ENCODE measurements around the gene SBF2. TPM values are rescaled to one million over a fixed set of nuclear protein-coding genes. Genes with fewer than 3 reads are reported as not detected.
"Not testable (repeated sequence)": the region's sequence is repeated elsewhere in the genome, so short reads cannot be mapped to it uniquely, and the experiment has no call there.

SBF2 gene
- polyA plus RNA-seq, 1 donor = 45.4 TPM

GRCh38 chr11:10264716-10265115 lies 29.3 kb downstream of the SBF2 start:
- WGBS (ENCODE audit: insufficient coverage, low lambda C conversion rate) = no CpG with 5 or more reads among the region's 3 CpGs
- not testable (repeated sequence) for DNase-seq

GRCh38 chr11:10263929-10264328 lies 30.1 kb downstream of the SBF2 start:
- no peaks in the 10 kb centered on the region for H3K27me3 ChIP-seq (ENCODE audit: control insufficient read depth, insufficient read depth, low read length)
- no peak overlapping the region for H3K4me3 ChIP-seq (ENCODE audit: low read length)
- no peaks in the 10 kb centered on the region for H3K4me1 ChIP-seq (ENCODE audit: control insufficient read depth, insufficient read depth, low read length)

More at GRCh38 chr11:10264716-10265115, 29.3 kb downstream of the SBF2 start:
- H3K27me3 ChIP-seq (ENCODE audit: control insufficient read depth, insufficient read depth, low read length); H3K36me3 ChIP-seq (ENCODE audit: control insufficient read depth, insufficient read depth, low read length); H3K4me3 ChIP-seq (ENCODE audit: low read length); H3K27ac ChIP-seq (ENCODE audit: low read length); H3K4me1 ChIP-seq (ENCODE audit: control insufficient read depth, insufficient read depth, low read length); H3K9me3 ChIP-seq (ENCODE audit: control insufficient read depth, low read depth, low read length): not testable (repeated sequence)

DNA sequence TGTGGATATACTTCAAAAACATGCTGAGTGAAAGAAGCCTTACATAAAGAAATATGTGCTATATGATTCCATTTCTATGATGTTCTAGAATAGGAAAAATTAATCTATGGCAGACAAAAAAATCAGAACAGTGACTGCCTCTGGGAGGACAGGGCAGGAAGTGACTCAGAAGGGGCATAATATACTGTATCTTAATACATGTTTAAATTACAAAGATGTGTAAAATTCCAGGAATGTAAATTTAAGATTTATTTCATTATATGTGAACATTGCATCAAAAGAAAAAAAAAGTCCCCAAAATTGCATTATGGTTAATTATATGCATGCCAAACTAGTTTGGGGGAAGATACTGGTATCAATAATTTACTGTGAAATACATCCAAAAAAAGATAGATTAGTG lies 32.2 kb downstream of the SBF2 start:
- H3K4me1 ChIP-seq (ENCODE audit: control insufficient read depth, insufficient read depth, low read length) = no peaks in the 10 kb centered on the region
- H3K4me3 ChIP-seq (ENCODE audit: low read length) = no peak overlapping the region
- H3K27me3 ChIP-seq (ENCODE audit: control insufficient read depth, insufficient read depth, low read length) = no peaks in the 10 kb centered on the region
- no peaks in the 10 kb centered on the region for H3K36me3 ChIP-seq (ENCODE audit: control insufficient read depth, insufficient read depth, low read length)
- no peak for DNase-seq
- H3K9me3 ChIP-seq (ENCODE audit: control insufficient read depth, low read depth, low read length) = no peaks in the 10 kb centered on the region
- H3K27ac ChIP-seq (ENCODE audit: low read length) = no peak overlapping the region

More at GRCh38 chr11:10263929-10264328, 30.1 kb downstream of the SBF2 start:
- H3K27ac ChIP-seq (ENCODE audit: low read length) = no peak overlapping the region
- H3K36me3 ChIP-seq (ENCODE audit: control insufficient read depth, insufficient read depth, low read length) = no peaks in the 10 kb centered on the region
- DNase-seq = no peak
- no peaks in the 10 kb centered on the region for H3K9me3 ChIP-seq (ENCODE audit: control insufficient read depth, low read depth, low read length)

GRCh38 chr11:10257478-10257877 lies 36.5 kb downstream of the SBF2 start:
- no peak overlapping the region for H3K27ac ChIP-seq (ENCODE audit: low read length)
- WGBS (ENCODE audit: insufficient coverage, low lambda C conversion rate) = no CpG with 5 or more reads among the region's 4 CpGs
- no peaks in the 10 kb centered on the region for H3K9me3 ChIP-seq (ENCODE audit: control insufficient read depth, low read depth, low read length)
- no peak overlapping the region for H3K4me3 ChIP-seq (ENCODE audit: low read length)
- no peaks in the 10 kb centered on the region for H3K27me3 ChIP-seq (ENCODE audit: control insufficient read depth, insufficient read depth, low read length)
- H3K4me1 ChIP-seq (ENCODE audit: control insufficient read depth, insufficient read depth, low read length) = no peaks in the 10 kb centered on the region
- no peaks in the 10 kb centered on the region for H3K36me3 ChIP-seq (ENCODE audit: control insufficient read depth, insufficient read depth, low read length)
- DNase-seq = no peak

DNA sequence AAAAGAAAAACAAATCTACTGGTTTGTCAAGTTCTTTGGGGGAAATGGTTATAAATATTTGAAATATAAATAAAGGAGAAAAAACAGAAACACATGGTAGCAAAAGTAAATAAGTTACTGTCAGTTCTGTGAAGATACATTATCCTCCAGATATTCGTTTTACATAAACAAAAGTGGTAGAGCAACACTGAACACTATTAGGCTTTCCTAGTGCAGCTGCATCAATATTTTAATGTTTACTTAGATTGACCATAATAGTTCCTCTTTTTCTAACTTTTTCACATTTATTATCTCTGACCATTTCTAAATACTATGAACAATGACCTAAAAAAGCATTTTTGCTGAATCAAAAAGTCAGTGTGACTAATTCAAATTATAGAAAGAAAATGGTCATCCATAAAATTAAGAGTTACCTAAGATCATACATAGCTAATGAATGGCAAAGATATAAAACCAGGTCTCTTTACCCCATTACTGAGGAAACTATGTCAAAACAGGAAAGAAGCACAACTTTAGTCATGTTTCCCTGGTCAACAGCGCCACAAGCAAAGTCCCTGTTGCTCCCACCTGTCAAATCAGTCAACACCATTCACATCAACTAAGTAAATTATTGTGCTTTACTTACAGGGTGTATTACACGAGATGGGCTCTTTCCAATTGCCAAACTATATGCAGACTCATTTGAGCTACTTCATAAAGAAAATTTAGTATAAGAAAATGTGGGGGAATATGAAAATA lies 38.5 kb downstream of the SBF2 start:
- H3K9me3 ChIP-seq (ENCODE audit: control insufficient read depth, low read depth, low read length) = no peaks in the 10 kb centered on the region
- H3K36me3 ChIP-seq (ENCODE audit: control insufficient read depth, insufficient read depth, low read length) = no peaks in the 10 kb centered on the region
- 79% methylated on average over 2 of the region's 3 CpGs for WGBS (ENCODE audit: insufficient coverage, low lambda C conversion rate)
- no peak overlapping the region for H3K27ac ChIP-seq (ENCODE audit: low read length)
- no peak overlapping the region for H3K4me3 ChIP-seq (ENCODE audit: low read length)
- no peak for DNase-seq
- H3K27me3 ChIP-seq (ENCODE audit: control insufficient read depth, insufficient read depth, low read length) = no peaks in the 10 kb centered on the region
- no peaks in the 10 kb centered on the region for H3K4me1 ChIP-seq (ENCODE audit: control insufficient read depth, insufficient read depth, low read length)

GRCh38 chr11:10249448-10250131 lies 44.4 kb downstream of the SBF2 start:
- not testable (repeated sequence) for H3K4me1 ChIP-seq (ENCODE audit: control insufficient read depth, insufficient read depth, low read length); H3K27me3 ChIP-seq (ENCODE audit: control insufficient read depth, insufficient read depth, low read length); H3K36me3 ChIP-seq (ENCODE audit: control insufficient read depth, insufficient read depth, low read length); H3K27ac ChIP-seq (ENCODE audit: low read length); H3K9me3 ChIP-seq (ENCODE audit: control insufficient read depth, low read depth, low read length); DNase-seq; H3K4me3 ChIP-seq (ENCODE audit: low read length)
- WGBS (ENCODE audit: insufficient coverage, low lambda C conversion rate) = 100% methylated on average over 2 of the region's 2 CpGs

GRCh38 chr11:10247011-10247410 lies 47.0 kb downstream of the SBF2 start:
- no peak for DNase-seq
- Histone ChIP-seq H3K9me3 (ENCODE audit: control insufficient read depth, low read depth, low read length) (no peaks in the 10 kb centered on the region), H3K4me3 (ENCODE audit: low read length) (no peak overlapping the region), H3K4me1 (ENCODE audit: control insufficient read depth, insufficient read depth, low read length) (no peaks in the 10 kb centered on the region), H3K27me3 (ENCODE audit: control insufficient read depth, insufficient read depth, low read length) (no peaks in the 10 kb centered on the region), H3K36me3 (ENCODE audit: control insufficient read depth, insufficient read depth, low read length) (no peaks in the 10 kb centered on the region), H3K27ac (ENCODE audit: low read length) (no peak overlapping the region)
- no CpG with 5 or more reads among the region's 2 CpGs for WGBS (ENCODE audit: insufficient coverage, low lambda C conversion rate)

- no peak overlapping the region for H3K4me3 ChIP-seq (ENCODE audit: low read length)
- no peak for DNase-seq
- no peaks in the 10 kb centered on the region for H3K9me3 ChIP-seq (ENCODE audit: control insufficient read depth, low read depth, low read length)
- no peaks in the 10 kb centered on the region for H3K27me3 ChIP-seq (ENCODE audit: control insufficient read depth, insufficient read depth, low read length)
- no peaks in the 10 kb centered on the region for H3K4me1 ChIP-seq (ENCODE audit: control insufficient read depth, insufficient read depth, low read length)
- no peaks in the 10 kb centered on the region for H3K36me3 ChIP-seq (ENCODE audit: control insufficient read depth, insufficient read depth, low read length)
- H3K27ac ChIP-seq (ENCODE audit: low read length) = no peak overlapping the region
- WGBS (ENCODE audit: insufficient coverage, low lambda C conversion rate) = 100% methylated on average over 2 of the region's 2 CpGs
Observed at GRCh38 chr11:10243896-10244575, 50.0 kb downstream of the SBF2 start.

- Histone ChIP-seq H3K9me3 (ENCODE audit: control insufficient read depth, low read depth, low read length) (peaks cover 2% of the 10 kb centered on the region), H3K27me3 (ENCODE audit: control insufficient read depth, insufficient read depth, low read length) (no peaks in the 10 kb centered on the region), H3K36me3 (ENCODE audit: control insufficient read depth, insufficient read depth, low read length) (no peaks in the 10 kb centered on the region), H3K4me1 (ENCODE audit: control insufficient read depth, insufficient read depth, low read length) (no peaks in the 10 kb centered on the region), H3K4me3 (ENCODE audit: low read length) (no peak overlapping the region), H3K27ac (ENCODE audit: low read length) (no peak overlapping the region)
- no peak for DNase-seq
- no CpG with 5 or more reads among the region's 1 CpG for WGBS (ENCODE audit: insufficient coverage, low lambda C conversion rate)
Observed at GRCh38 chr11:10236840-10237239, 57.2 kb downstream of the SBF2 start.

DNA sequence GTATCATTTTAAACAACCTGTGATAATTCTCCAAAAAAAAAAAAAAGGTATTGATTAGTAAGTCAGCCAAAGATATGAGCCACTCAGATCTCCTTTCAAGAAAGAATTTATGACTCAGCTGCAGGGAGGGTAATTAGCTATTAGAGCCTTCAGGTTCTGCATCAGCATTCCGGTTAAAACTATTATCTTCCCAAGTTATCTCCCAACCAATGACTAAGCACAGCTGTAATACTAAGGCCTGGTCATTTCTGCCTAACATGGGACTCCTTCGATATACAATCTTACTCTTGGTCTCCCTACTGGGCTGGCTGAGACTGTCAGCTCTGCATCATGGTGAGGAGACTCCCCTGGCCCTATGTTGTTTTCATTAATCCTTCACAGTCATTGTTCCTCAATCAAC lies 60.4 kb downstream of the SBF2 start:
- Histone ChIP-seq H3K27me3 (ENCODE audit: control insufficient read depth, insufficient read depth, low read length) (no peaks in the 10 kb centered on the region), H3K4me3 (ENCODE audit: low read length) (no peak overlapping the region), H3K27ac (ENCODE audit: low read length) (no peak overlapping the region), H3K9me3 (ENCODE audit: control insufficient read depth, low read depth, low read length) (peaks cover 2% of the 10 kb centered on the region), H3K4me1 (ENCODE audit: control insufficient read depth, insufficient read depth, low read length) (no peaks in the 10 kb centered on the region), H3K36me3 (ENCODE audit: control insufficient read depth, insufficient read depth, low read length) (no peaks in the 10 kb centered on the region)
- peak; percentile 29 to 49 for DNase-seq
- WGBS (ENCODE audit: insufficient coverage, low lambda C conversion rate) = no CpG with 5 or more reads among the region's 2 CpGs
